Stimulated activated CD4-positive, alpha-beta T cell treated with anti-CD3 and anti-CD28 coated beads, Interleukin-2, amount 100 ng/mL, for 24 hours (primary cell): ENCODE results near the gene LRRC66.

ENCODE experiments used
- DNase-seq, 2 donors: peaks; one replicate each; pipeline ENCODE4 v3.0.0-alpha.2; 2020

LRRC66 gene

GRCh38 chr4:52012651-52013050, 7.5 kb downstream of the LRRC66 start:
- DNase-seq, result no peak

GRCh38 chr4:52010986-52011385, 9.2 kb downstream of the LRRC66 start:
- no peak for DNase-seq

- no peak for DNase-seq
Observed at GRCh38 chr4:52006887-52007286, 13.3 kb downstream of the LRRC66 start.

- no peak for DNase-seq
Observed at GRCh38 chr4:52005604-52006273, 14.4 kb downstream of the LRRC66 start.

- no peak for DNase-seq
Observed at GRCh38 chr4:52004414-52004813, 15.7 kb downstream of the LRRC66 start.

- DNase-seq, result no peak
Observed at GRCh38 chr4:52001616-52002015, 18.5 kb downstream of the LRRC66 start.

GRCh38 chr4:51999250-51999649, 20.9 kb downstream of the LRRC66 start:
- DNase-seq, result no peak

GRCh38 chr4:51998837-51999236, 21.3 kb downstream of the LRRC66 start:
- DNase-seq, result no peak

- DNase-seq, result no peak
Observed at GRCh38 chr4:51997647-51998046, 22.5 kb downstream of the LRRC66 start.

GRCh38 chr4:51995647-51996220, 24.4 kb downstream of the LRRC66 start:
- no peak for DNase-seq

GRCh38 chr4:51965862-51966261, 54.3 kb downstream of the LRRC66 start:
- no peak for DNase-seq

GRCh38 chr4:51963841-51964517, 56.2 kb downstream of the LRRC66 start:
- DNase-seq, result no peak

GRCh38 chr4:51960486-51960885, 59.7 kb downstream of the LRRC66 start:
- no peak for DNase-seq

- DNase-seq, result no peak
Observed at GRCh38 chr4:51958199-51958968, 61.8 kb downstream of the LRRC66 start.
